Measurements from ENCODE around the gene RNASEH1. TPM values are rescaled to one million over a fixed set of nuclear protein-coding genes. Genes with fewer than 3 reads are reported as not detected.
"Not testable (repeated sequence)": the region's sequence is repeated elsewhere in the genome, so short reads cannot be mapped to it uniquely, and the experiment has no call there.

RNASEH1 gene
- total RNA-seq, 4 donors from 2014 or later: 28.1 to 46.2 (median 34.0) TPM

GRCh38 chr2:3516831-3517230 is 41.3 kb downstream of the RNASEH1 start:
- no peaks in the 10 kb centered on the region for H3K9me3 ChIP-seq
- no peak overlapping the region for H3K27ac ChIP-seq
- H3K36me3 ChIP-seq: peaks cover 6 to 33% of the 10 kb centered on the region in 2 donors
- no peaks in the 10 kb centered on the region for H3K27me3 ChIP-seq
- no peak overlapping the region for H3K4me3 ChIP-seq
- ATAC-seq: no peak
- WGBS, 2 donors (ENCODE audit: low coverage in 1 of 2): 97 to 100% methylated on average over 1 to 3 of the region's 3 CpGs
- peaks cover 0 to 39% (median 7%) of the 10 kb centered on the region in 3 donors for H3K4me1 ChIP-seq
- no peak for TF ChIP-seq CTCF (IDR thresholded peaks at IDR 0.05)
- TF ChIP-seq POLR2AphosphoS5 (IDR thresholded peaks at IDR 0.05): no peak
- no peak for TF ChIP-seq POLR2A (IDR thresholded peaks at IDR 0.05)
- TF ChIP-seq EP300 (IDR thresholded peaks at IDR 0.05): no peak

- not testable (repeated sequence) for ATAC-seq, H3K27ac ChIP-seq
- WGBS, 2 donors (ENCODE audit: low coverage in 1 of 2): 100% methylated on average over 5 of the region's 5 CpGs; no CpG with 5 or more reads in 1 of the 2 donors
Measured at GRCh38 chr2:3515438-3515837, 42.7 kb downstream of the RNASEH1 start.

DNA sequence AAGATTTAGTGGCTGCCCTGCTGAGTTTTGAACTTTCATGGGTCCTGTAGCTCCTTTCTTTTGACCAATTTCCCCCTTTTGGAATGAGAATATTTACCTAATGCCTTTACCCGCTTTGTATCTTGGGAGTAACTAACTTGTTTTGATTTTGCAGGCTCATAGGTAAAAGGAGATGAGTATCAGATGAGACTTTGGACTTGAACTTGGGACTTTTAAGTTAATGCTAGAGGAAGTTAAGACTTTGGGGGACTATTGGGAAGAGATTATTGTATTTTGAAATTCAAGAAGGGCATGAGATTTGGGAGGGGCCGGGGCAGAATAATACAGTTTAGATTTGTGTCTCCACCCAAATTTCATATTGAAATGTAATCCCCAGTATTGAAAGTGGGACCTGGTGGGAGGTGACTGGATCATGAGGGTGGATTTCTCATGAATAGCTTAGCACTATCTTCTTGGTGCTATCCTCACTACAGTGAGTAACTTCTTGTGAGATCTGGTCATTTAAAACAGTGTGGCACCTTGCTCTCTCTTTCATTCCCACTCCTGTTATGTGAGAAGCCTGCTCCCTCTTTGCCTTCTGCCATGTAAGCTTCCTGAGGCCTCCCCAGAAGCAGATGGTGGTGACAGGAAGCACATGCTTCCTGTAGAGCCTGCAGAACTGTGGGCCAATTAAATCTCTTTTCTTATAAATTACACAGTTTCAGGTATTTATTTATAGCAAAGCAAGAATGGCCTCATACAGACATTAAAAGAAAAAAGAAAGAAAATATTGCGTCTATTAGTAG is 44.9 kb downstream of the RNASEH1 start:
- no peaks in the 10 kb centered on the region for H3K27me3 ChIP-seq
- WGBS, 2 donors (ENCODE audit: low coverage in 1 of 2): 84 to 93% methylated on average over 3 of the region's 3 CpGs
- H3K36me3 ChIP-seq: peaks cover 11 to 68% of the 10 kb centered on the region in 2 donors

More at GRCh38 chr2:3515438-3515837, 42.7 kb downstream of the RNASEH1 start:
- not testable (repeated sequence) for H3K27me3 ChIP-seq, H3K4me3 ChIP-seq, H3K9me3 ChIP-seq
- Histone ChIP-seq H3K4me1 (peaks cover 0 to 28% (median 6%) of the 10 kb centered on the region in 3 donors), H3K36me3 (peaks cover 11 to 47% of the 10 kb centered on the region in 2 donors)

GRCh38 chr2:3512086-3512485 is 46.0 kb downstream of the RNASEH1 start:
- no peak for TF ChIP-seq EP300 (IDR thresholded peaks at IDR 0.05)
- TF ChIP-seq CTCF (IDR thresholded peaks at IDR 0.05): no peak
- TF ChIP-seq POLR2AphosphoS5 (IDR thresholded peaks at IDR 0.05): no peak
- no peak for TF ChIP-seq POLR2A (IDR thresholded peaks at IDR 0.05)
- H3K9me3 ChIP-seq: no peaks in the 10 kb centered on the region
- no peak overlapping the region for H3K27ac ChIP-seq
- no peak for ATAC-seq
- H3K4me1 ChIP-seq: peaks cover 0 to 5% (median 0%) of the 10 kb centered on the region in 3 donors
- whole genome bisulfite sequencing, 2 donors (ENCODE audit: low coverage in 1 of 2): 0 to 38% methylated on average over 1 of the region's 2 CpGs
- H3K27me3 ChIP-seq: no peaks in the 10 kb centered on the region
- H3K36me3 ChIP-seq: peaks cover 11 to 75% of the 10 kb centered on the region in 2 donors
- H3K4me3 ChIP-seq: no peak overlapping the region

More for the DNA sequence above, 44.9 kb downstream of the RNASEH1 start:
- no peak overlapping the region for H3K4me3 ChIP-seq
- no peaks in the 10 kb centered on the region for H3K9me3 ChIP-seq
- H3K27ac ChIP-seq: no peak overlapping the region
- no peak for TF ChIP-seq EP300 (IDR thresholded peaks at IDR 0.05)
- TF ChIP-seq POLR2A (IDR thresholded peaks at IDR 0.05): no peak
- no peak for TF ChIP-seq POLR2AphosphoS5 (IDR thresholded peaks at IDR 0.05)
- no peak for TF ChIP-seq CTCF (IDR thresholded peaks at IDR 0.05)
- no peak for ATAC-seq
- H3K4me1 ChIP-seq: peaks cover 0 to 16% (median 0%) of the 10 kb centered on the region in 3 donors

- Histone ChIP-seq H3K9me3 (no peaks in the 10 kb centered on the region), H3K27ac (no peak overlapping the region), H3K4me3 (no peak overlapping the region), H3K36me3 (peaks cover 0 to 91% of the 10 kb centered on the region in 2 donors), H3K27me3 (no peaks in the 10 kb centered on the region), H3K4me1 (no peaks in the 10 kb centered on the region)
- TF ChIP-seq POLR2AphosphoS5 (IDR thresholded peaks at IDR 0.05) (no peak), CTCF (IDR thresholded peaks at IDR 0.05) (no peak), EP300 (IDR thresholded peaks at IDR 0.05) (no peak), POLR2A (IDR thresholded peaks at IDR 0.05) (no peak)
- WGBS, 2 donors (ENCODE audit: low coverage in 1 of 2): 83% methylated on average over 2 of the region's 4 CpGs; no CpG with 5 or more reads in 1 of the 2 donors
- no peak for ATAC-seq
Measured at GRCh38 chr2:3505771-3506170, 52.4 kb downstream of the RNASEH1 start.
